ENCODE measurements around the gene TEX9.
"Not testable (repeated sequence)": the region's sequence is repeated elsewhere in the genome, so short reads cannot be mapped to it uniquely, and the experiment has no call there.

Gene TEX9

DNA sequence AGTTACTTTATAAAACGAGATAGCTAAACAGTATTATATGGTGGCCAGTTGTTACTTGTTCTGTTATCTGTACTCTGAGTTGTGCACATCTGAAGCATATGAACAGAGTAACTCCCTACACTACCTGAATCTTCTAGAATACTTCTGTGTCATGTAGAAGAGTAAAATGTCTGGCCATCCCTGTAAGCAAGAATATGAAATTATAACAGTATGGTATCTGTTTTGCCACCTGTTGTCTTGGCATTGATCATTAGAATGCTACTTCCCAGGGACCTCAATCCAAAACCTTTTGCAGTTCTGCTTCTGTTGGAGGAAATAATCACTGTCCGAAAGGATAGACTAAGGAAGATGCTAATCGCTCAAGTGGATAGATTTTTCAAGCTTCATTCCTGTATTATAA is 1.9 kb downstream of the TEX9 start:
- no peak for DNase-seq

DNA sequence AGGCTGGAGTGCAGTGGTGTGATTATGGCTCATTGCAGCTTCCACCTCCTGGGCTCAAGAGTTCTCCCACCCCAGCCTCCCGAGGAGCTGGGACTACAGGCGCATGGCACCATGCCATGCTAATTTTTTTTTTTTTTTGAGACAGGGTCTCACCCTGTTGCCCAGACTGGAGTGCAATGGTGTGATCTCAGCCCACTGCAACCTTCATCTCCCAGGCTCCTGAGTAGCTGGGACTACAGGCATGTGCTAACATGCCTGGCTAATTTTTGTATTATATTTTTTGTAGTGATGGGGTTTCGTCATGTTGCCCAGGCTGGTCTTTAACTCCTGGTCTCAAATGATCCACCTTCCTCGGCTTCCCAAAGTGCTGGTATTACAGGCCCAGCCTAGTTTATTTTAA is 4.0 kb downstream of the TEX9 start:
- no peak for DNase-seq

DNA sequence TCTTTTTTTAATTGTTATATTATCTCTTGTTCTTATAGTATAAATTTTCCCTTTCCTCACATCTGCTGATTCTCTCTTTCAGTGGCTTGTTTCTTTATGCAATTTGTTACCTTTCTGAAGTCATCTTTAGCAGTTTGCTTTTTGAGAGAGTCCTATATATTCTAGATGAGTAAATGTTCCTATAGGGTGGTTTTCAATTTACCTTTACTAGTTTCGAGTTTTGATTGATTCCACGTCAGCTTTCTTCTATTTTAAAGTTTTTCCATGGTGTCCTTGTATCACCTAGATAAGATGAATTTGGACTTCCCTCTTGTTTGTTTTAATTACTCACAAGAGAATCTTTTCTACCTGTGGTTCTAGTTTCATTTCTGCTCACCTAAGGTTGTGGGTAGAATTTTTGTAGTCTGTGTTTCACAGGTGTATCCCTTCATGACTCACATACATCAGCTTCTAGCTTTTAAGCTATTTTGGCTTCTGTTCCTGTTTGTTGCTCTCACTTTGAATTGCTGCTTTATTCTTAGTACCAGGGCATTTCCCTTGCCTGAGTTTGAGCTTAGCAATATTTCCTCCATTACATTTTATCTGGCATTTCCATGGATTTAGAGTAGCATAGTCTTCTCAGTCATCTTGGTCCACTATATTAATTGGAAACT is 6.4 kb downstream of the TEX9 start:
- no peak for DNase-seq

DNA sequence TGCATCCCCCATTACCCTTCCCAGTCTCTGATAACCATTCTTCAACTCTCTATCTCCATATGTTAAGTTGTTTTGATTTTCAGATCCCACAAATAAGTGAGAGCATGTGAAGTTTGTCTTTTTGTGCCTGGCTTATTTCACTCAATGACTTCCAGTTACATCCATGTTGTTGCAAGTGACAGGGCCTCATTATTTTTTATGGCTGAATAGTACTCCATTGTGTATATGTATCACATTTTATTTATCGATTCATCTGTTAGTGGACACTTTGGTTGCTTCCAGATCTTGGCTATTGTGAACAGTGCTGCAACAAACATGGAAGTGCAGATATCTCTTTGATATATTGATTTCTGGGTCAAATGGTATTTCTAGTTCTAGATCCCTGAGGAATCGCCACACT is 9.5 kb downstream of the TEX9 start:
- DNase-seq: not testable (repeated sequence)

DNA sequence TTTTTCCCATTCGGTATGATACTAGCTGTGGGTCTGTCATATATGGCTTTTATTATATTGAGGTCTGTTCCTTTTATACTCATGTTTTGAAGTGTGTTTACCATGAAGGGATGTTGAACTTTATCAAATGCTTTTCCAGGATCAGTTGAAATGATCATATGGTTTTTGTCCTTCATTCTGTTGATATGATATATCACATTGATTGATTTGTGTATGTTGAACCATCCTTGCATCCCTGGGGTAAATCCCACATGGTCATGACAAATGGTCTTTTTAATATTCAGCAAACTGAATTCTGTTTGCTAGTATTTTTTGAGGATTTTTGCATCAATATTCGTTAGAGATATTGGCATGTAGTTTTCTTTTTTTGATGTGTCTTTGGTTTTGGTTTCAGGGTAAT is 12.6 kb downstream of the TEX9 start:
- not testable (repeated sequence) for DNase-seq

DNA sequence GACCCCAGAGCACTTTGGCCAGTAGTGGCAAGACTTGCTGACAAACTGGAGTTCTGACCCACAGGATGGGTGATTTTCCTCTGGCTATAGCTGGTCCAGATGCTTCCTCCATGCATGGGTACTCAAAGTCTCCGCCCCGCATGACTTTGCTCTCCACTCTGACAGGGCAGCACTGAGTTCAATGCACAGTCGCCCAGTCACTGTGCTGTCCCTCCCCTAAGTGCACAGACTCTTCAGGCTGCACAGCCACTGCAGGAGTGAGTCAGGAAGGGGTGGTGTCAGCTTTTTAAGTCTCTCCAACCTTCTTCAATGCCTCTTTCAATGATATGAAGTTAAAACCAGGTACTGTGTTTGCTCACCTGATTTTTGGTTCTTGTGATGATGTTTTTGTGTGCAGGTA is 17.8 kb downstream of the TEX9 start:
- DNase-seq: no peak

DNA sequence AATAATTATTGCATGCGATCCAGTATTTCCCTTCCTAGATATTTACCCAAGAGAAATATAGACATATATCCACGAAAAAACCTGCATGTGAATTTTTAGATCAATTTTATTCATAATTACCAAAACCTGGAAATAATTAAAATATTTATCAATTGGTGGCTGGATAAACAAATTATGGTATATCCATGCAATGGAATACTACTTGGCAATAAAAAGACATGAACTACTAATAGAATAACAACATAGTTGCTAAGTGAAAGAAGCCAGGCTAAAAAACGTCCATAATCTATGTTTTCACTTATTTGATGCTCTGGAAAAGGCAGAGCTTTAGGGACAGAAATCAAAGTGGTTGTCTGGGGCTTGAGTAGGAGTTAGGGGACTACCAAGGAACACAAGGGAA is 20.7 kb downstream of the TEX9 start:
- no peak for DNase-seq

DNA sequence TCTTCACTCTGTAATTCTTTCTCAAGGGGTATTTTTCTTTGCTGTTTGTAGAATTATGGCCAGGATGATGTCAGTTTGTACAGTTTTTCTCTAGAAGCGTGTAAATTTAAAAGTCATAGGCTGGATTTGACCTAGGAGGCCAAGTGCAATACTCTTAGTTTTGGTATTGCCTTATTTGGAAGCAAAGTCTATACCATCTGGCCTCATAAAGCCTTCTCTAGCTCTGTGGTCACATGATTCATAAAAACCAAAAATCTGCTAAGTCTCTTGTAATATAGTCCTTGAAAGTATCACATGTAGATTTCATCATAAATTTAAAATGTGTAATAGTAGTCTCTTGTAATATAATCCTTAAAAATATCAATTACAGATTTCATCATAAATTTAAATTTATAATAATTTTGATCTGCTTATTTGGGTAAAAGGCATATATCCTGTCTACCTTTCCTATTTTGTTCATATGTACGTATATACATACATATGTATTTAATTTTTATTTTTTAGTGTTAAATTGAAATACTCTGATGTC is 25.6 kb downstream of the TEX9 start:
- no peak for DNase-seq

DNA sequence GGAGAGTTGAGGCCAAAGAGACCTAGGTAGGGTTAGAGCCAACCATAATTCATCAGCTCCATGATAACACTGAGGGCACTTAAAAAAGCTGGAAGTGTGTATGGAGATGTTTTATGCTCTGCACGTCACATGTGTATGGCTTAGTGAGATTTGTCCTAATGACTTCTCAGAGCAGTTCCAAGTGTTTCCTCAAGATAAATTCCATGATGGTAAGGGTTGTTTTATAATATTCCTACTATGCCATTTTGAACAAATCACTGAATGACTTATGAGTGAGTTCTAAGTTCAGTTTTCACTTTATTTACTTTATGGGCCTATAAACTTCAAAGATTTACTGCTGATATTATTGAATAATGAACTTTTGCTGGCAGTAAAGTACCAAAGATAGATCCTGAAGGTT is 28.1 kb downstream of the TEX9 start:
- no peak for DNase-seq

DNA sequence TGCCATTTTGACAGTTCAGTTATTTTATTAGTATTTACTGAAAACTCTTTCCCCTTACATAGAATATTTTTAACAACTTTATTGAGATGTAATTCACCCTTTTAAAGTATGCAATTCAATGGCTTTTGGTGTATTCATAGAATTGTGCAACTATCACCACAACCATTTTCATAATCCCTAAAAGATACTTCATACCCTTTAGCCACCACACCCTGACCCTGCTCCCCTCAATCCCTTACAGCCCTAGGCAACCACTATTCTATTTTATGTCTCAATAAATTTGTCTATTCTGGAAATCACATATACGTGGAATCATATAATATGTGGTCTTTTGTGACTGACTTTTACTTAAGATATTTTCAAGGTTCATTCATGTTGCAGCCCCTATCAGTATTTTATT is 29.7 kb downstream of the TEX9 start:
- no peak for DNase-seq

DNA sequence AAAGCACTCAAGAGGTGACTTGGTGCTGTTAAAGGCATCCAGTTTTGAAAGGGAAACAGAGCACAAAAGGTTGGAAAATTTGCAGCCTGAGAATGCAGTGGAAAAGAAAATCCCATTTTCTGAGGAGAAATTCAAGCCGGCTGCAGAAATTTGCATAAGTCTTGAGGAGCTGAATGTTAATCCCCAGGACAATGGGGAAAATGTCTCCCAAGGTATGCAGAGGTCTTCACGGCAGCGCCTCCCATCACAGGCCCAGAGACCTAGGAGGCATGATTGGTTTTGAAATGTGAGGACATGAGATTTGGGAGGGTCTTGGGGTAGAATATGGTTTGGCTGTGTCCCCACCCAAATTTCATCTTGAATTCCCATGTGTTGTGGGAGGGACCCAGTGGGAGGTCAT is 32.1 kb downstream of the TEX9 start:
- not testable (repeated sequence) for DNase-seq

DNA sequence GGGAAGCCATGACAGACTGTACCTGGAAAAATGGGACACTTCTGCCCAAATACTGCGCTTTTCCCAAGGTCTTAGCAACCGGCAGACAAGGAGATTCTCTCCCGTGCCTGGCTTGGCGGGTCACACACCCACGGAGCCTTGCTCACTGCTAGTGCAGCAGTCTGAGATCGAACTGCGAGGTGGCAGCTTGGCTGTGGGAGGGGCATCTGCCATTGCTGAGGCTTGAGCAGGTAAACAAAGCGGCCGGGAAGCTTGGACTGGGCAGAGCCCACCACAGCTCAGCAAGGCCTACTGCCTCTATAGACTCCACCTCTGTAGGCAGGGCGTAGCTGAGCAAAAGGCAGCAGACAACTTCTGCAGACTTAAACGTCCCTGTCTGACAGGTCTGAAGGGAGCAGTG is 34.0 kb downstream of the TEX9 start:
- DNase-seq: not testable (repeated sequence)

DNA sequence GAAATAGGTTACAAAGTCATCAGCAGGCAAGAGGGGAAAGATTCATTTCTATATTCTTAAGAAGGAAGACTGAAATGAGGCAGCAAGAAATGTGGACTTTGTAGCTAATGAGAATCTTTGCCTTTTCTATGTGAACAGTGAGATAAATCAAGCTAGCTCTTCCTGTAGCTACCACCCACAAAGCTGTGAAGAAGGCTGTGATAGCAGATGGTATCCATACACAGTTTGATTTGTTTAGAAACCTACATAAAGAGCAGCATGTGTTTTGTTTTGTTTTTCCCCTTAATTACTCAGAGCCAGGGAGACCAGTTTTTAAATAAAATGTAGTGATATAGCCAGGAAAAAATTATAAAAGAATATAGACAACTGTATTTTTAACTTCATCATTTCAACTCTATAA is 45.5 kb downstream of the TEX9 start:
- DNase-seq: no peak

DNA sequence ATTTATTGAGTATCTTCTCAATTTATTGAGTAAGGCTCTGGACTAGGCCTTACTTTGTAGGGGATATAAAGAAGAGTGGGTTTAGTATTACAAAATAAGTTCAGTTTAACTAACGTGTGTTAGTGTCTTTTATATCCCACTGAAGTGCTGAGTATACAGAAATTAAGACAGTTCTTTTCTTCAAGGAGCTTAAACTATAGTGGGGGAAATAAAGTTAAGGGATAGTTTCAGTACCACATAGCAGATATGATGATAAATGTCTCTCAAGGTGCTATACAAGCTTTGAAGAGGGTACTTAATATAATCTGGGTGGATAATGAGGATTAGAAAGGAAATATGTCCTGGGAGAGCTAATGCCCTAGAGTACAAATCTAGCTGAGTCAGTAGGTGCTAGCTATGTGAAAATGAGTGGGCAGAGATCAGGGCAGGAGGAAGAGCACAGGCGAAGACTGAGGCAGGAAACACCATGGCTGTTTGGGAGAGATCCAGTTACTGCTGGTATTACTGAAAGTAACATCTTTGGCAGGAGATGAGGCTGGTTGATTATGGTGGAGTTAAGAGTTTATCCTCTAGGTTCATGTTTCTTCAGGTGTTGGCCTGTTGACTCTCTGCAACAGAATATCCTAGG is 46.0 kb downstream of the TEX9 start:
- DNase-seq: no peak

DNA sequence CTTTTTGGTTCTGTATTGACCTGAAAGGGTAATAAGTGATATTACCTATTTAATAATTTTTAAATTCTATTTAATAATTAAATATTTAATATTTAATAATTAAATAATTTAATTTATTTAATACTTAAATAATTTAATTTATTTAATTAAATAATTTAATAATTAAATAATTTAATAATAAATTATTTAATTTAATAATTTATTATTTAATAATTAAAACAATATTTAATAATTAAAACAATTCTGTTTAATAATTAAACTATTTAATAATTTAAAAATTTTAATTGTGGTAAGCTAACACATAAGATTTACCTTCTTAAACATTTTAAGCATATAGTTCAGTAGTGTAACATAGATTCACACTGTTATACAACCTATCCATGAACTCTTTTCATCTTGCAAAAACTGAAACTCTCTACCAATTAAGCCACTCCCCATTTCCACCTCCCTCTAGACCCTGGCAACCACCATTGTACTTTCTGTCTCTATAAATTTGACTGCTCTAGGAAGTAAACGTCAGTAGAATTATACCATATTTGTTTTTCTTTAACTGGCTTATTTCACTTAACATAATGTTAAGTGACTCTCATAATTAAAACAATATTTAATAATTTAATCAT is 48.0 kb downstream of the TEX9 start:
- DNase-seq: not testable (repeated sequence)

DNA sequence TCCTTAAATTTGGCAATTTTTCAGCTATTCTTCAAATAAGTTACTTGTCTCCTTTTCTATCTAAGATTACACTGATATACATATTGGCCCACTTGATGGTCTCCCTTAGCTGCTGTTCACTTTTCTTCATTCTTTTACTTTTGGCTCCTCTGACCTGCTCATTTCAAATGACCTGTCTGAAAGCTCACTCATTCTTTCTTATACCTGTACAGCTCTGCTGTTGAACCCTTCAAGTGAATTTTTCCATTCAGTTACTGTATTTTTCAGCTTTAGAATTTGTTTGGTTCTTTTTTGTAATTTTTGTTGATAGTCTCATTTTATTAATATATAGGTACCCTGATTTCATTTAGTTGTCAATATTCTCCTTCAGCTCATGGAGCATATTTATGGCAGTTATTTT is 60.0 kb downstream of the TEX9 start:
- DNase-seq: no peak

DNA sequence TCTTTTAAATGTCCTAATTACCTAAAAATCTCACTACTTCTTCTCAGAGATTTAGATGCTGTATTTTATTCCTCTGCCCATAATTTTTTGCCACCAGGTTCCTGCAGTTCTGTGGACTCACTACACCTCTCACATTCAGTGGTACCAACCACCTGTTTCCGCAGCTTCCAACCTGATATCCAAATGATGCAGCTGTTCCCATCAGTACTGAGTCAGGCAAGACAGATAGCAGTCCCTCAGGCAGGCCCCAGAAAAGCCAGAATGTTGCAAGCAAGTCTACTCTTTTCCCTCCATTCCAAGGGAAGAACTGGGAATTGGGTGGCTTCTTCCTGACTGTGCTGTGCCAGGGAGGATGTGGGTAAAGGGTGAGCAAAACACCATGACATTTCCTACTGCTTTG is 60.8 kb downstream of the TEX9 start:
- no peak for DNase-seq

DNA sequence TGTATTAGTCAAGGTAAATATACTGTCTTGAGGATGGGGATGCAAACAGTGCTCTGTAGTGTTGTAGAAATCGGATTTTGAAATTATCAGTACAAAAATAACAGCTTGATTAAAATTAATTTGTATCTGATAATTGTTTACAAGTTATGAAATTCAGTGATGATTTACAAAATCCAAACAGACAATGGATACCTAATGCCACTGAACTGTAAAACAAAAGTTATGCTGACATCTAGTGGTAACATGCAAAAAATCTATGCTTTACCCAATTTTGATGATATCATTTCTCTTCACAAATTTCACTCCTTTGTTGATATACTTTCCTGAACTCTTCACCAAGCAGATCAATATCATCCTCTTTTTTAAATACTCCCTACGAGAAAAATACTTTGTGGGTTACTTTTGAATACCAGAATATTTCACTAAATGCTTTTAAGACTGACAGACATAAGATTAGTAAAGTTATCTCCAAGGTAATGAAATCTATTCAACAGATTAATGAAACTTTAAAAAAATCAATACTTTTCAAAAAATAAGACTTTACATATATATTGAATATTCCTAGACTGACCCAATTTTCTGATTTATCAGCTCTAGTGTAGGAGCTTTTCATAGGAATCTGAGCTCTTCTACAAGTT is 63.7 kb downstream of the TEX9 start:
- DNase-seq: no peak

DNA sequence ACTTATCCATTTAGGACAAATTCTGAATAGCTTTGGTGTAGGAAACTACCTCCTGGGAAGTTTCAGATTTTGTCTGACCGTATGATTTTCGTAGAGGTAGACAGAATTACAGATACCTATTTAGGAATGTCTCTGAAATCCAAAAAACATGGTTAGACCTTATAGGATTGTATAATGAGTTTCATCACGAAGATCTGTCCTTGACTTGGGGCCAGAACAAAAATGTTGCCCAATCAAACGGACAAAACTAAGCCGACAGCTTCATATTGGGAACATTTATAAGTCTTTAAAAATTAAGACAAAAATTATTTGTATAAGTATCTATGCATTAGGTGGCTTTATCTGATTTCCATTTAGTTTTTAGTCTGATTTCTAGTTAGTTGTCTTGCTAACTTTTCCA is 67.1 kb downstream of the TEX9 start:
- DNase-seq: no peak

DNA sequence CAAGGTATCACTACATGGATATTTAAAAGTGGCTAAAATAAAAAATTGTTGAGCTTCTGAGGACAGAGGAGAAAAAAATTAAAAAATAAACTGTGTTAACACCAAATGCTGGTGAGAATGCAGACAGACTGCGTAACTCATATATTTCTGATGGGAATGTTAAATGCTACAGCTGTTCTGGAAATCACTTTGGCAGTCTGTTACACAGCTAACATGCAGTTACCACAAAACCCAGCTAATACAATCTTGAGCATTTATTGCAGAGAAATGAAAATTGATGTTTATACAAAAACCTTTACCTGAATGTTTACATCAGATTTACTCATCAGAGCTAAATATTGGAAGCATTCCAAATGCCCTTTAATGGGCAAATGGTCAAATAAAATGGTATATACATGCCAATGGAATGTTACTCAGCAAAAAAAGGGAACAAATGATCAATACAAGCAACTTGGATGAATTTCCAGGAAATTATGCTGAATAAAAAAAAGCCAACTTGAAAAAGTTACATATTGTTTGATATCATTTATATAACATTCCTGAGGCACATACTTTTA is 75.1 kb downstream of the TEX9 start:
- no peak for DNase-seq

DNA sequence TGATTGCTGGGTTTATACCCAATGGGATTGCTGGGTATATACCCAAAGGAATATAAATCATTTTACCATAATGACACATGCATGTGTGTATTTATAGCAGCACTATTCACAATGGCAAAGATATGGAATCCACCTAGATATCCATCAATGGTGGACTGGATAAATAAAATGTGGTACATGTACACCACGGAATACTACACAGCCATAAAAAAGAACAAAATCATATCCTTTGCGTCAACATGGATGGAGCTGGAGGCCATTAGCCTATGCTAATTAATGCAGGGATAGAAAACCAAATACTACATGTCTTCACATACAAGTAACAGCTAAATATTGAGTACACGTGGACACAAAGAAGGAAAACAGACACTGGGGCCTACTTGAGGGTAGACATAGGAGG is 77.1 kb downstream of the TEX9 start:
- DNase-seq: no peak

DNA sequence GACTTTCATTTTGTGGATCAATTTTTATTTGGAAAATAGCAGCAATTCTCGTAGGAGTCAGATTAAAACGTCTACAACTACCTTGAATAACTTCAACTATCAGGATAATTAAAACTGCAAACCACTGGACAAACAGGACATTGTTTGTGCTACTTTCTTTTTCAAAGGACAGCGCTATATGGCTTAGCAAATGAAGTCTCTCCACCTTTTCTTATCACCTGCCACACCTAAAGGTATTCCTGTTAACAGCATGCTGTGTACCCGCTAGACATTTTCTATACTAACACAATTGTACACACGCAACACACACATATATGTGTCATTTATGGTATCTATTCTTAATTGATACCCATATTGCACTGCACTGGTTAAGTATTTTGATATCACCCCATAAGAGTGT is 80.5 kb downstream of the TEX9 start:
- no peak for DNase-seq

DNA sequence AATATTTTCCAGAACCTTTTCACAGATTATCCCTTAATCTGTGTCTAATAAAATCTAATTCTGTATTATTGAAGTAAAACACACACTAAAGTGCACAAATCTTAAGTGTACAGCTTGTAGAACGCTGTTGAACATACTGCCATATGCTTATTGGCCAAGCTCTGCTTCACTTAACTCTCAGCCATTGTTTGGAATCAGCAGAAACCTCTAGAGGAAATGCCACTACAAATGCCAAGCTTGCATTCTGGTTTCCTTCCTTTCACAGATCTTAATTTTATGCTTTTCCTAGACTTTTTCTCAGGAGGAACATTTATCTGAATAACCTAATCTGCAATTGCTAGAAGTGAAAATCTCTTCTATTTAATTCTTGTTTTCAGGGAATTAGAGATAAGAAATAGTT is 89.6 kb downstream of the TEX9 start:
- no peak for DNase-seq

DNA sequence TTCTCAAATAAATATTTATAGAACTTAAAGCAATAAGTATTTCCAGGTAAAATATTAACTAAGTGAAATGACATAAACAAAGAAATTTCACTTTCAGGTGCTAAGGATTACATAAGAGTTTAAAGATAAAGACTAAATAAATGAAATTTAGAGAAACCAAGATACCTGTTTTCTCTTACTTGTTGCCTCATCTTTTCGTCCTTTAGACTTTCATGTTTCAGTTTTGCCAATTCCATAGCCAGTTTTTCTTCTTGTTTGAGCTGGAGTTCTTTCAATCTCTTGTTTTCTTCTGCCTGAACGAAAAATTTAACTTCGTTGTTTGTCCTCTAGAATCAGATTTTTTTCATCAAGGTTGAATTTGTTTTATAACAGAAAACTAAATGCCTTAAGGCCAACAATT is 91.0 kb downstream of the TEX9 start:
- DNase-seq: no peak

Data from activated CD4-positive, alpha-beta T cell treated with anti-CD3 and anti-CD28 coated beads, Interleukin-2, amount 50 U/mL, for 48 hours (primary cell).